DOHH2 (cell line): Measurements from ENCODE around the gene IFT122.

Source experiments
- H3F3A ChIP-seq: fragments of 200-600 bp; sonication (generic), shearing (Covaris generic); 2 replicates; pipeline ENCODE4 v1.6.0; 2016; ENCODE audit warnings: antibody characterized with exemption, mild to moderate bottlenecking; ENCODE audit not compliant: control insufficient read depth, insufficient read depth
- H3K27ac ChIP-seq: fragments of 200-600 bp; sonication (generic); 2 replicates; pipeline ENCODE4 v1.5.1; 2014; ENCODE audit warnings: low read depth, mild to moderate bottlenecking, low read length, moderate library complexity
- H3K27me3 ChIP-seq: fragments of 200-600 bp; sonication (generic); 2 replicates; pipeline ENCODE4 v1.6.1; 2014; ENCODE audit warnings: mild to moderate bottlenecking, low read length, mixed read lengths; ENCODE audit not compliant: control insufficient read depth
- H3K36me3 ChIP-seq: fragments of 200-600 bp; sonication (generic); 2 replicates; pipeline ENCODE4 v1.6.1; 2014; ENCODE audit warnings: mild to moderate bottlenecking, low read length, moderate library complexity, mixed read lengths; ENCODE audit not compliant: control insufficient read depth
- H3K4me1 ChIP-seq: fragments of 200-600 bp; sonication (generic); 2 replicates; pipeline ENCODE4 v1.6.1; 2014; ENCODE audit warnings: mild to moderate bottlenecking, low read length, mixed read lengths; ENCODE audit not compliant: control insufficient read depth
- H3K4me2 ChIP-seq: fragments of 200-600 bp; sonication (generic); 2 replicates; pipeline ENCODE4 v1.6.0; 2014; ENCODE audit warnings: mild to moderate bottlenecking, low read length, moderate library complexity
- H3K4me3 ChIP-seq: fragments of 200-600 bp; sonication (generic); 2 replicates; pipeline ENCODE4 v1.5.1; 2014; ENCODE audit warnings: mild to moderate bottlenecking, low read length, mixed read lengths
- H3K79me2 ChIP-seq: fragments of 200-600 bp; sonication (generic); 2 replicates; pipeline ENCODE4 v1.6.1; 2014; ENCODE audit warnings: mild to moderate bottlenecking, low read length, mixed read lengths; ENCODE audit not compliant: control insufficient read depth
- H3K9me2 ChIP-seq: fragments of 200-600 bp; sonication (generic); replicated peaks from 2 replicates; pipeline ENCODE4 v1.6.1; 2014; ENCODE audit warnings: mild to moderate bottlenecking, low read length, mixed read lengths; ENCODE audit not compliant: control insufficient read depth
- H3K9me3 ChIP-seq: fragments of 200-600 bp; sonication (generic); 2 replicates; pipeline ENCODE4 v1.6.1; 2014; ENCODE audit warnings: antibody characterized with exemption, low read length, mixed read lengths; ENCODE audit not compliant: control insufficient read depth, insufficient read depth
- H4K20me1 ChIP-seq: fragments of 200-600 bp; sonication (generic); 2 replicates; pipeline ENCODE4 v1.6.0; 2014; ENCODE audit warnings: low read depth, mild to moderate bottlenecking, antibody characterized with exemption, low read length, moderate library complexity; ENCODE audit not compliant: control insufficient read depth, insufficient read depth
- CTCF ChIP-seq: fragments of 200-600 bp; sonication (generic); IDR thresholded peaks from one replicate; pipeline ENCODE4 v1.5.1; 2014; ENCODE audit warnings: antibody characterized with exemption, mild to moderate bottlenecking, low read depth, low read length; ENCODE audit not compliant: poor library complexity, severe bottlenecking
- EZH2phosphoT487 ChIP-seq: fragments of 200-600 bp; sonication (generic); IDR thresholded peaks from 2 replicates; pipeline ENCODE4 v1.6.1; 2017; ENCODE audit warnings: borderline replicate concordance, mild to moderate bottlenecking, antibody characterized with exemption, low read length, moderate library complexity, mixed read lengths

The IFT122 gene

GRCh38 chr3:129525341-129525968, 85.4 kb downstream of the IFT122 start:
- Histone ChIP-seq H3K27me3 (no peaks in the 10 kb centered on the region), H4K20me1 (no peaks in the 10 kb centered on the region), H3K4me3 (no peak overlapping the region), H3K9me2 (no peaks in the 10 kb centered on the region), H3K9me3 (no peaks in the 10 kb centered on the region), H3K4me1 (peaks cover 13% of the 10 kb centered on the region), H3K79me2 (no peaks in the 10 kb centered on the region), H3K27ac (no peak overlapping the region), H3K4me2 (peak overlapping the region; percentile 55), H3K36me3 (no peaks in the 10 kb centered on the region), H3F3A (no peaks in the 10 kb centered on the region)
- no peak for TF ChIP-seq EZH2phosphoT487
- no peak for TF ChIP-seq CTCF

GRCh38 chr3:129526121-129526900, 86.3 kb downstream of the IFT122 start:
- Histone ChIP-seq H3F3A (no peaks in the 10 kb centered on the region), H3K9me3 (no peaks in the 10 kb centered on the region), H3K9me2 (no peaks in the 10 kb centered on the region), H3K4me1 (peaks cover 13% of the 10 kb centered on the region), H4K20me1 (no peaks in the 10 kb centered on the region), H3K79me2 (no peaks in the 10 kb centered on the region), H3K4me3 (no peak overlapping the region), H3K4me2 (peak overlapping the region; percentile 55), H3K27ac (no peak overlapping the region), H3K27me3 (no peaks in the 10 kb centered on the region), H3K36me3 (no peaks in the 10 kb centered on the region)
- TF ChIP-seq CTCF (no peak), EZH2phosphoT487 (no peak)

DNA sequence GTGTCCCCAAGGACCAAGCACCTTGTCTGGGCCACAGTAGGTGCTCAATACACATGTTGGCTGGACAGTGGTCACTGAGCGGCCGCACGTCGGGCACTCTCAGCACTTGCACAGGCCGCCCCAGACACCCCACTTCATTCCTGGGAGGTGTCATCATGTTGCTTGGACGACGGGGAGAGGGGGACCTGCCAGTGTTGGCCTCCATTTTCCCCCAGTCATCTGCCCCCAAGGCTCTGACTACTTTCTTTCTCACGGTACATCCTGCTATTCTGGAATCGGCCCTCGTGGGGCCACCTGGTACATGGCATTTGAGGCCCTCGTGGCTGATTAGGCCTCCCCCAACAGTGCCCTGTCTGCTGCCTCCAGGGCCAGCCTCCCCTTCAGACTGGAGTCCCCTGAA, 87.2 kb downstream of the IFT122 start:
- Histone ChIP-seq H3K27me3 (no peaks in the 10 kb centered on the region), H3K9me3 (no peaks in the 10 kb centered on the region), H3K36me3 (no peaks in the 10 kb centered on the region), H3F3A (no peaks in the 10 kb centered on the region), H3K4me1 (peaks cover 13% of the 10 kb centered on the region), H3K4me3 (no peak overlapping the region), H3K79me2 (no peaks in the 10 kb centered on the region), H3K27ac (no peak overlapping the region), H3K9me2 (no peaks in the 10 kb centered on the region), H4K20me1 (no peaks in the 10 kb centered on the region), H3K4me2 (no peak overlapping the region)
- TF ChIP-seq CTCF (no peak), EZH2phosphoT487 (no peak)
